Peyer's patch (tissue), 4 donors: ENCODE data around the gene MTG1.

Experiments
- POLR2A ChIP-seq, 2 donors: fragments of 450-650 bp; IDR thresholded peaks; one replicate each; pipeline ENCODE4 v1.5.1; 2017; ENCODE audit warnings: antibody characterized with exemption in 2 of 2, mild to moderate bottlenecking in 2 of 2, moderate library complexity in 2 of 2
- TF ChIP-seq, protein P1 (sequence below), 6 experiments: fragments of 450-650 bp in 4 of 6; fragments of 200-600 bp in 2 of 6; sonication (generic) in 1 of 6; IDR thresholded peaks; one replicate each; pipeline ENCODE4 v1.5.1; 2017 to 2019; ENCODE audit warnings: antibody characterized with exemption in 6 of 6, mild to moderate bottlenecking in 3 of 6, moderate library complexity in 1 of 6

DNA sequence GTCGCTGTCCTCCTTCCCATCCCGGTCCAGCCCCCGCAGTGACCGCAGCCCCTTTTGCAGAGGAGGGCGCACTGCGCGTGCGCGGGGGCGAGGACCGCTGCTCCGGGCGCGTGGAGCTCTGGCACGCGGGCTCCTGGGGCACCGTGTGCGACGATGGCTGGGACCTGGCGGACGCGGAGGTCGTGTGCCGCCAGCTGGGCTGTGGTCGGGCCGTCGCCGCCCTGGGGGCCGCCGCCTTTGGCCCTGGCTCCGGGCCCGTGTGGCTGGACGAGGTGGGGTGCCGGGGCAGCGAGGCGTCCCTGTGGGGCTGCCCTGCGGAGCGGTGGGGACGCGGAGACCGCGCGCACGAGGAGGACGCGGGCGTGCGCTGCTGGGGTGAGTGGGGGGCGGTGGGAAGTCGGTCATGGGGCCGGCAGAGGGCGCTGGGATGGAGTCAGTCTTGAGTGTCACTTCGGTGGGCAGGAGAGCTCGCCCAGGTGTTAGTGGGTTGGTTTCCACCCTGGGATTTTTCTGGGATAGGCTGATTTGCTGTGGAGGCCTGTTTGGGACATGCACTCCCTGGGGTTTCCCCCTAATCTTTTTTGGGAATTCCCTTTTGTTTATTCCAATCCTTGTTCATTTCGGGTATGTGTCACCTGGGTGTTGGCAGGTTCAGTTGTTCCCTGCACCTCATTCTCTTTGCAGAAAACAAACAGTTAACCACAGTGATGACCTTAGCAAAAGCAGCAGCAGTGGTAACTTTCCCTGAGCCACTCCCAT lies 71.4 kb downstream of the MTG1 start:
- no peak for TF ChIP-seq POLR2A (IDR thresholded peaks at IDR 0.05)
- TF ChIP-seq, protein P1, sequence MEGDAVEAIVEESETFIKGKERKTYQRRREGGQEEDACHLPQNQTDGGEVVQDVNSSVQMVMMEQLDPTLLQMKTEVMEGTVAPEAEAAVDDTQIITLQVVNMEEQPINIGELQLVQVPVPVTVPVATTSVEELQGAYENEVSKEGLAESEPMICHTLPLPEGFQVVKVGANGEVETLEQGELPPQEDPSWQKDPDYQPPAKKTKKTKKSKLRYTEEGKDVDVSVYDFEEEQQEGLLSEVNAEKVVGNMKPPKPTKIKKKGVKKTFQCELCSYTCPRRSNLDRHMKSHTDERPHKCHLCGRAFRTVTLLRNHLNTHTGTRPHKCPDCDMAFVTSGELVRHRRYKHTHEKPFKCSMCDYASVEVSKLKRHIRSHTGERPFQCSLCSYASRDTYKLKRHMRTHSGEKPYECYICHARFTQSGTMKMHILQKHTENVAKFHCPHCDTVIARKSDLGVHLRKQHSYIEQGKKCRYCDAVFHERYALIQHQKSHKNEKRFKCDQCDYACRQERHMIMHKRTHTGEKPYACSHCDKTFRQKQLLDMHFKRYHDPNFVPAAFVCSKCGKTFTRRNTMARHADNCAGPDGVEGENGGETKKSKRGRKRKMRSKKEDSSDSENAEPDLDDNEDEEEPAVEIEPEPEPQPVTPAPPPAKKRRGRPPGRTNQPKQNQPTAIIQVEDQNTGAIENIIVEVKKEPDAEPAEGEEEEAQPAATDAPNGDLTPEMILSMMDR (IDR thresholded peaks at IDR 0.05) = no peak
